CD14-positive monocyte (primary cell): Measurements from ENCODE around the gene HMCN1. TPM values are rescaled to one million over a fixed set of nuclear protein-coding genes. Genes with fewer than 3 reads are reported as not detected.

Experiments used
- DNase-seq, 3 donors: peaks; one replicate each; pipeline ENCODE4 v3.0.0-alpha.2; 2011 to 2022
- H2AFZ ChIP-seq: 2 replicates; pipeline ENCODE4 v1.6.0; 2012; ENCODE audit warnings: mild to moderate bottlenecking, low read depth, low read length, inconsistent platforms; ENCODE audit not compliant: insufficient read depth, poor library complexity, severe bottlenecking
- H3K27ac ChIP-seq, 2 donors: 1 replicate in 1 of 2; 2 replicates in 1 of 2; pipeline ENCODE4 v1.5.1; 2012 to 2013; ENCODE audit warnings: low read length in 2 of 2, control low read depth in 1 of 2, inconsistent platforms in 1 of 2, low read depth in 1 of 2, mild to moderate bottlenecking in 1 of 2
- H3K27me3 ChIP-seq, 2 donors: one replicate each; pipeline versions ENCODE4 v1.6.0 to v1.6.1; 2011 to 2013; ENCODE audit warnings: low read length in 2 of 2; ENCODE audit not compliant: control insufficient read depth in 2 of 2, insufficient read depth in 2 of 2
- H3K36me3 ChIP-seq, 2 donors: replicated peaks in 1 of 2; 1 replicate in 1 of 2; 2 replicates in 1 of 2; pipeline versions ENCODE4 v1.5.1 to v1.6.1; 2012 to 2013; ENCODE audit warnings: low read length in 2 of 2, control low read depth in 1 of 2, inconsistent platforms in 1 of 2, mild to moderate bottlenecking in 1 of 2; ENCODE audit not compliant: insufficient read depth in 2 of 2, control insufficient read depth in 1 of 2
- H3K4me1 ChIP-seq, 2 donors: 1 replicate in 1 of 2; 2 replicates in 1 of 2; pipeline versions ENCODE4 v1.5.1 to v1.6.1; 2012 to 2013; ENCODE audit warnings: low read length in 2 of 2, control low read depth in 1 of 2, inconsistent platforms in 1 of 2, mild to moderate bottlenecking in 1 of 2, moderate library complexity in 1 of 2; ENCODE audit not compliant: insufficient read depth in 2 of 2, control insufficient read depth in 1 of 2
- H3K4me2 ChIP-seq: replicated peaks from 2 replicates; pipeline ENCODE3; 2012; ENCODE audit warnings: low read length, moderate library complexity, mild to moderate bottlenecking; ENCODE audit not compliant: poor library complexity, severe bottlenecking; ENCODE audit errors: extremely low read depth
- H3K4me3 ChIP-seq, 3 experiments: fragments of 200-600 bp in 1 of 3; sonication (generic) in 1 of 3; replicated peaks in 1 of 3; 1 replicate in 2 of 3; 2 replicates in 1 of 3; pipeline ENCODE4 v1.5.1; 2011 to 2013; ENCODE audit warnings: low read length in 3 of 3, mild to moderate bottlenecking in 3 of 3, control low read depth in 2 of 3, low read depth in 2 of 3, inconsistent platforms in 1 of 3, moderate library complexity in 1 of 3
- H3K79me2 ChIP-seq: 2 replicates; pipeline ENCODE4 v1.6.0; 2012; ENCODE audit warnings: mild to moderate bottlenecking, control low read depth, inconsistent platforms, low read length, moderate library complexity; ENCODE audit not compliant: insufficient read depth
- H3K9ac ChIP-seq: 2 replicates; pipeline ENCODE4 v1.6.0; 2017; ENCODE audit warnings: low read length, mild to moderate bottlenecking; ENCODE audit not compliant: insufficient read depth, poor library complexity, severe bottlenecking
- H3K9me3 ChIP-seq, 2 donors: replicated peaks in 1 of 2; 1 replicate in 1 of 2; 2 replicates in 1 of 2; pipeline versions ENCODE4 v1.5.1 to v1.6.1; 2012 to 2013; ENCODE audit warnings: low read length in 2 of 2, control low read depth in 1 of 2; ENCODE audit not compliant: control insufficient read depth in 1 of 2, insufficient read depth in 1 of 2
- H4K20me1 ChIP-seq: 2 replicates; pipeline ENCODE4 v1.6.0; 2012; ENCODE audit warnings: mild to moderate bottlenecking, low read length, control low read depth, moderate library complexity; ENCODE audit not compliant: insufficient read depth
- H3K27ac Mint-ChIP-seq, 7 donors: one replicate each; pipeline ENCODE4 v1.8.0; 2020; ENCODE audit warnings: mild to moderate bottlenecking in 7 of 7, mixed read lengths in 7 of 7, moderate library complexity in 6 of 7, inconsistent platforms in 2 of 7
- H3K27me3 Mint-ChIP-seq, 3 donors: one replicate each; pipeline ENCODE4 v1.8.0; 2021 to 2022; ENCODE audit warnings: low read depth in 3 of 3, mild to moderate bottlenecking in 3 of 3, mixed read lengths in 3 of 3, moderate library complexity in 3 of 3, inconsistent platforms in 1 of 3
- H3K36me3 Mint-ChIP-seq, 2 donors: one replicate each; pipeline ENCODE4 v1.8.0; 2020; ENCODE audit warnings: mixed read lengths in 2 of 2, inconsistent platforms in 1 of 2, mild to moderate bottlenecking in 1 of 2
- H3K4me1 Mint-ChIP-seq: one replicate; pipeline ENCODE4 v1.8.0; 2020; ENCODE audit warnings: mild to moderate bottlenecking, mixed read lengths
- H3K4me3 Mint-ChIP-seq, 2 donors: one replicate each; pipeline ENCODE4 v1.8.0; 2020; ENCODE audit warnings: mild to moderate bottlenecking in 2 of 2, mixed read lengths in 2 of 2, moderate library complexity in 1 of 2
- H3K9me3 Mint-ChIP-seq, 7 donors: one replicate each; pipeline ENCODE4 v1.8.0; 2020 to 2022; ENCODE audit warnings: mixed read lengths in 7 of 7, mild to moderate bottlenecking in 6 of 7, moderate library complexity in 6 of 7, inconsistent platforms in 2 of 7
- WGBS: methylation state at CpG from one replicate; pipeline ENCODE4 v1.1.5; 2013; ENCODE audit warnings: missing lambda C conversion rate; ENCODE audit not compliant: insufficient coverage; 5-methylcytosine and 5-hydroxymethylcytosine counted together
- intact Hi-C, 2 donors: fragments of 100-400 bp; cut with micrococcal nuclease; formaldehyde crosslinking; loops; one replicate each; pipeline versions ENCODE4 v1.15.0 to v1.15.1; 2023
- polyA plus RNA-seq, 3 donors: library from polyadenylated mRNA; depleted of rRNA in 1 of 3; unstranded in 2 of 3; stranded (reverse) in 1 of 3; fragments of 300-500 nt in 2 of 3; fragments of >200 nt in 1 of 3; fragmentation: Illumina TruSeq in 2 of 3; gene quantifications; 1 replicate in 2 of 3; 2 replicates in 1 of 3; pipeline ENCODE4 v1.2.3, GENCODE V29; 2012 to 2021
- TF ChIP-seq, protein P1 (sequence below): fragments of 200-600 bp; IDR thresholded peaks from one replicate; pipeline ENCODE4 v1.8.0; 2022; ENCODE audit warnings: antibody characterized with exemption, mild to moderate bottlenecking

HMCN1 gene
- polyA plus RNA-seq, 3 donors, result not detected

DNA sequence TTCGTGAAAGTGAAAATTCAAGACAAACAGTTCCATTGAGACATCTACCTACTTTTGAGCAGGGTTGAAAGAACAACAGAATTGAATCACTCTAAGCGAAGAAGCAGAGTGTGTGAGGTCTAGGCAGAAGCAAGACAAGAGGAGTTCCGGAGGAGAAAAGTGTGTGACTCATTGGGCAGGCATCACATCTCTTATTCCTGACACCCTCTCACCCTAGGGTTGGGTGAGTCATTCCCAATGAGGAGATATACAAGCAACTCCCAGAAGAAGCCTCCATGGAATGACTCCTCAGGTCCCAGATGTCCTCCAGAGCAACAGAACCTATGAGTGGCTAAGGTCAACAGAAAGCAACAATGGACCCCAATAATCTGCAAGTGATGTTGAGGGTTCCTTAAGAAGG, 502.7 kb downstream of the HMCN1 start:
- H3K27ac ChIP-seq, result no peak overlapping the region
- no peaks in the 10 kb centered on the region for H3K4me1 ChIP-seq
- Mint-ChIP-seq H3K4me3 (no peak overlapping the region), H3K36me3 (no peaks in the 10 kb centered on the region), H3K4me1 (no peaks in the 10 kb centered on the region), H3K27me3 (peaks cover 0 to 7% (median 3%) of the 10 kb centered on the region in 3 donors), H3K9me3 (peaks cover 0 to 7% (median 0%) of the 10 kb centered on the region in 7 donors), H3K27ac (no peak overlapping the region)
- no peaks in the 10 kb centered on the region for H3K9me3 ChIP-seq
- WGBS, result no CpG with 5 or more reads among the region's 3 CpGs
- H3K79me2 ChIP-seq, result no peaks in the 10 kb centered on the region
- TF ChIP-seq, protein P1, sequence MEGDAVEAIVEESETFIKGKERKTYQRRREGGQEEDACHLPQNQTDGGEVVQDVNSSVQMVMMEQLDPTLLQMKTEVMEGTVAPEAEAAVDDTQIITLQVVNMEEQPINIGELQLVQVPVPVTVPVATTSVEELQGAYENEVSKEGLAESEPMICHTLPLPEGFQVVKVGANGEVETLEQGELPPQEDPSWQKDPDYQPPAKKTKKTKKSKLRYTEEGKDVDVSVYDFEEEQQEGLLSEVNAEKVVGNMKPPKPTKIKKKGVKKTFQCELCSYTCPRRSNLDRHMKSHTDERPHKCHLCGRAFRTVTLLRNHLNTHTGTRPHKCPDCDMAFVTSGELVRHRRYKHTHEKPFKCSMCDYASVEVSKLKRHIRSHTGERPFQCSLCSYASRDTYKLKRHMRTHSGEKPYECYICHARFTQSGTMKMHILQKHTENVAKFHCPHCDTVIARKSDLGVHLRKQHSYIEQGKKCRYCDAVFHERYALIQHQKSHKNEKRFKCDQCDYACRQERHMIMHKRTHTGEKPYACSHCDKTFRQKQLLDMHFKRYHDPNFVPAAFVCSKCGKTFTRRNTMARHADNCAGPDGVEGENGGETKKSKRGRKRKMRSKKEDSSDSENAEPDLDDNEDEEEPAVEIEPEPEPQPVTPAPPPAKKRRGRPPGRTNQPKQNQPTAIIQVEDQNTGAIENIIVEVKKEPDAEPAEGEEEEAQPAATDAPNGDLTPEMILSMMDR, result no peak
- DNase-seq, result no peak
- H3K4me2 ChIP-seq, result no peak overlapping the region
- intact Hi-C loops, result no loop called here
- H3K27me3 ChIP-seq, result no peaks in the 10 kb centered on the region
- H2AFZ ChIP-seq, result no peak overlapping the region
- no peak overlapping the region for H3K9ac ChIP-seq
- H3K36me3 ChIP-seq, result no peaks in the 10 kb centered on the region
- no peak overlapping the region for H3K4me3 ChIP-seq
- H4K20me1 ChIP-seq, result no peaks in the 10 kb centered on the region

DNA sequence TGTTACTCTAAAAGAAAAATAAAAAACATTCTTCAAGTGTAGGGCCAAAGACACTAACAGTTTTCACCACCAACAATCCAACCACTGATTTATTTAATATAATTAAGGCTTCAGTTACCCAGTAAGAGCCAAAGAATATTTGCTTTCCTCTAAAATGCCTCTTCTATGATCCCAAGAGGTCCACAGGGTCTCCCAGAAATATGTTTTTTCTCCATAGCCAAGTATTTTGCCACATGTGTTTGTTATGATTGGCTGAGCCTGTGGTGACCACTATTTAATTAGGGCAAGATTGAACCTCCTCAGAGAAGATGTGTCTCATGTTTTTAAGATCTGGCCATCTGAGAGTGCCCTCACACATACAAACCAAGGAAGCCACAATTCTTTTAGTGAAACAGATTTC, 505.0 kb downstream of the HMCN1 start:
- H3K27me3 Mint-ChIP-seq, result peaks cover 0 to 7% (median 3%) of the 10 kb centered on the region in 3 donors
- no peaks in the 10 kb centered on the region for H3K27me3 ChIP-seq
- no peaks in the 10 kb centered on the region for H3K36me3 ChIP-seq
- H3K4me2 ChIP-seq, result no peak overlapping the region
- no peak for DNase-seq
- no peak overlapping the region for H2AFZ ChIP-seq
- no peak overlapping the region for H3K4me3 ChIP-seq
- H3K79me2 ChIP-seq, result no peaks in the 10 kb centered on the region
- H3K9me3 ChIP-seq, result no peaks in the 10 kb centered on the region
- no peaks in the 10 kb centered on the region for H3K36me3 Mint-ChIP-seq
- H3K4me3 Mint-ChIP-seq, result no peak overlapping the region
- intact Hi-C loops, result no loop called here
- H3K27ac ChIP-seq, result no peak overlapping the region
- peaks cover 0 to 7% (median under 1%) of the 10 kb centered on the region in 7 donors for H3K9me3 Mint-ChIP-seq
- no peaks in the 10 kb centered on the region for H3K4me1 ChIP-seq
- H4K20me1 ChIP-seq, result no peaks in the 10 kb centered on the region
- no peak overlapping the region for H3K27ac Mint-ChIP-seq
- no peaks in the 10 kb centered on the region for H3K4me1 Mint-ChIP-seq
- H3K9ac ChIP-seq, result no peak overlapping the region
- TF ChIP-seq, protein P1, result no peak
